HUES6 (cell line): ENCODE data around the gene OXSR1.

ENCODE experiments used
- H3K27ac ChIP-seq: 2 replicates; pipeline ENCODE4 v1.7.0; 2013; ENCODE audit warnings: low read depth, mild to moderate bottlenecking, low read length, inconsistent platforms
- H3K27me3 ChIP-seq: 2 replicates; pipeline ENCODE4 v1.6.1; 2013; ENCODE audit warnings: low read length; ENCODE audit not compliant: control insufficient read depth, insufficient read depth
- H3K36me3 ChIP-seq: 2 replicates; pipeline ENCODE4 v1.6.1; 2013; ENCODE audit warnings: low read length; ENCODE audit not compliant: control insufficient read depth, insufficient read depth
- H3K4me1 ChIP-seq: 2 replicates; pipeline ENCODE4 v1.6.1; 2013; ENCODE audit warnings: low read length; ENCODE audit not compliant: control insufficient read depth, insufficient read depth
- H3K4me3 ChIP-seq: 2 replicates; pipeline ENCODE4 v1.5.1; 2013; ENCODE audit warnings: low read depth, low read length
- H3K9ac ChIP-seq: one replicate; pipeline ENCODE4 v1.6.1; 2013; ENCODE audit warnings: mild to moderate bottlenecking, low read length
- H3K9me3 ChIP-seq: 2 replicates; pipeline ENCODE4 v1.6.1; 2013; ENCODE audit warnings: low read depth, low read length; ENCODE audit not compliant: control insufficient read depth, insufficient read depth

The OXSR1 gene

GRCh38 chr3:38149708-38150107, 15.6 kb upstream of the OXSR1 start:
- Histone ChIP-seq H3K4me3 (no peak overlapping the region), H3K27ac (no peak overlapping the region), H3K27me3 (no peaks in the 10 kb centered on the region), H3K36me3 (no peaks in the 10 kb centered on the region), H3K9me3 (0 out of 2 replicates have a peak, but pooled peaks cover 4% of the 10 kb centered on the region), H3K4me1 (no peaks in the 10 kb centered on the region), H3K9ac (no peak overlapping the region)

- Histone ChIP-seq H3K4me3 (no peak overlapping the region), H3K27ac (no peak overlapping the region)
Measured at GRCh38 chr3:38150780-38151528, 14.4 kb upstream of the OXSR1 start.

GRCh38 chr3:38151667-38152265, 13.6 kb upstream of the OXSR1 start:
- no peaks in the 10 kb centered on the region for H3K36me3 ChIP-seq
- H3K4me3 ChIP-seq = no peak overlapping the region
- no peak overlapping the region for H3K9ac ChIP-seq
- H3K27ac ChIP-seq = no peak overlapping the region
- H3K4me1 ChIP-seq = 0 out of 2 replicates have a peak, but pooled peaks cover 2% of the 10 kb centered on the region
- H3K27me3 ChIP-seq = no peaks in the 10 kb centered on the region
- no peaks in the 10 kb centered on the region for H3K9me3 ChIP-seq

More at GRCh38 chr3:38150780-38151528, 14.4 kb upstream of the OXSR1 start:
- Histone ChIP-seq H3K4me1 (0 out of 2 replicates have a peak, but pooled peaks cover 2% of the 10 kb centered on the region), H3K27me3 (no peaks in the 10 kb centered on the region), H3K9ac (no peak overlapping the region), H3K36me3 (no peaks in the 10 kb centered on the region), H3K9me3 (0 out of 2 replicates have a peak, but pooled peaks cover 4% of the 10 kb centered on the region)

GRCh38 chr3:38152609-38153008, 12.7 kb upstream of the OXSR1 start:
- 0 out of 2 replicates have a peak, but pooled peaks cover 2% of the 10 kb centered on the region for H3K4me1 ChIP-seq
- no peaks in the 10 kb centered on the region for H3K27me3 ChIP-seq
- H3K4me3 ChIP-seq = no peak overlapping the region
- H3K27ac ChIP-seq = no peak overlapping the region
- no peak overlapping the region for H3K9ac ChIP-seq
- H3K9me3 ChIP-seq = no peaks in the 10 kb centered on the region
- no peaks in the 10 kb centered on the region for H3K36me3 ChIP-seq

DNA sequence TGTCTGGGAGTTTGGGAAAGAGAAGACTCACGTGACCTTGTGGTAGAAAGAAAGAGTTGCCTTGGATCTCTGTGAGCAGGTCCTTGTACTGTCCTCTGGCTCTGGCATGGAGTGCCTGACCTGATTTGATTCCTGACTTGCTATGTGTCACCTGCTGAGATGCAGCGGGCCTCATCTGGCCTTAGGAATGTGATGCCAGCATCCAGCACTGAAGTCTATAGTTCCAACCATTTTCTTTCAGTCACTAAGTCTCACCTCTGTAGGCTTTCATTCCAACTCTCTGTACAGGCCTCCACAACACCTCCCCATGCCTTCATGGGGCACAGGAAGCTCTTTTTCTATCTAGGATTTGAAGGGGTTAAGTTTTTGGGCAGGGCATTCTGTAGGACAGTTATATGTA, 12.1 kb upstream of the OXSR1 start:
- H3K4me3 ChIP-seq = no peak overlapping the region
- H3K9ac ChIP-seq = no peak overlapping the region
- no peaks in the 10 kb centered on the region for H3K27me3 ChIP-seq
- no peaks in the 10 kb centered on the region for H3K9me3 ChIP-seq
- 0 out of 2 replicates have a peak, but pooled peaks cover 2% of the 10 kb centered on the region for H3K4me1 ChIP-seq
- H3K36me3 ChIP-seq = no peaks in the 10 kb centered on the region
- no peak overlapping the region for H3K27ac ChIP-seq

- Histone ChIP-seq H3K27me3 (no peaks in the 10 kb centered on the region), H3K27ac (no peak overlapping the region), H3K9me3 (no peaks in the 10 kb centered on the region), H3K36me3 (no peaks in the 10 kb centered on the region), H3K9ac (no peak overlapping the region), H3K4me3 (no peak overlapping the region), H3K4me1 (0 out of 2 replicates have a peak, but pooled peaks cover 2% of the 10 kb centered on the region)
Measured at GRCh38 chr3:38154033-38154494, 11.3 kb upstream of the OXSR1 start.

DNA sequence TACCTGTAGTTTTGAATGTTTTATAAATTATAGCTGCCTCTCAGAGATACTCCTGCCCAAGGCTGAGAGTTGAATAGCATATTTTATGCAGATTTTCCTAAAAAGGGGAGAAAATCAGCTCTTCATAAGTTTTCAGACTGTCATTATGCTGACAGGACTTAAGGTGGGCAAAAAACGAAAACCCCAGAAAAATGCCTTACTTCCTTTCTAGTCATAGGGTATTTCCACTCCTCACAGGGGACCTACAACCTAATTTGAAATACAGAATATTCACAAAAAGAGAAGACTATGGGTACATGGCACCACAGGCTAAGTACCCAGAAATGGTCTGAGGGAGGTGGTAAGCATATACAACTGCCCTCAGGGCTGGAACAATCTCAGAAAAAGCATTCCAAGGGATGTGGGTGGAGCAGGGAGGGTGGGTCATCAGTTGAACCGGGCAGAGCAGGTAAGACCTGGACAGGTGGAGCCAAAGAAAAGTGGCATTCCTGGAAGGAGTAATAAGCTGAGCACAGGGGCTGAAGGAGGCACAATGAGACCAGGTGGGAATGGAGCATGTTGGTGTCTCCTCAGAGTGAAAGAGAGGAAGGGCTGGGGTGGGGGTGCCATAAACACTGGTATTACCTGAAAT, 10.6 kb upstream of the OXSR1 start:
- H3K4me3 ChIP-seq = no peak overlapping the region
- H3K4me1 ChIP-seq = 0 out of 2 replicates have a peak, but pooled peaks cover 2% of the 10 kb centered on the region
- H3K27me3 ChIP-seq = no peaks in the 10 kb centered on the region
- no peaks in the 10 kb centered on the region for H3K36me3 ChIP-seq
- H3K9ac ChIP-seq = no peak overlapping the region
- no peak overlapping the region for H3K27ac ChIP-seq
- no peaks in the 10 kb centered on the region for H3K9me3 ChIP-seq

- Histone ChIP-seq H3K9me3 (no peaks in the 10 kb centered on the region), H3K27me3 (no peaks in the 10 kb centered on the region), H3K27ac (no peak overlapping the region), H3K9ac (no peak overlapping the region), H3K36me3 (no peaks in the 10 kb centered on the region), H3K4me3 (no peak overlapping the region), H3K4me1 (0 out of 2 replicates have a peak, but pooled peaks cover 2% of the 10 kb centered on the region)
Measured at GRCh38 chr3:38155825-38156224, 9.5 kb upstream of the OXSR1 start.

- H3K9ac ChIP-seq = no peak overlapping the region
- H3K27ac ChIP-seq = no peak overlapping the region
- no peak overlapping the region for H3K4me3 ChIP-seq
- H3K4me1 ChIP-seq = 0 out of 2 replicates have a peak, but pooled peaks cover 2% of the 10 kb centered on the region
- no peaks in the 10 kb centered on the region for H3K36me3 ChIP-seq
- H3K27me3 ChIP-seq = no peaks in the 10 kb centered on the region
- no peaks in the 10 kb centered on the region for H3K9me3 ChIP-seq
Measured at GRCh38 chr3:38157117-38157516, 8.2 kb upstream of the OXSR1 start.

DNA sequence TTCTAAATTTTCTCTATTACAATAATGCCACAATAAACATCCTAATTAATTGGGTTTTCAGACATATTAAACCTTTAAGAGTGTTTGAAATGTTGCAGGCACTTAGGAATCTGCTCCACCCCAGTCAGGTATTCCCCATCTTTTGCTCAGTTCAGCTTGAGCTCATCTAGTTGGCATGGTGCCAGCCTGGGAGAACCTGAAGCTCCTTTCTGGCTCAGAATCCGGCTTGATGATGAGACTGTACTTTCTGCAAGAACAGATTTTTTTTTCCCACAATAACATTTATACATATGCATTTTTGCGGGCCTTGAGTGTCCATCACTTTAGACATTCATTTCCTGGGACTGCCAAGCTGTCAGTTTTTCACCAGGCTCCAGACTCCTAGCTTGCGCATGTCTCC, 7.7 kb upstream of the OXSR1 start:
- H3K9me3 ChIP-seq = no peaks in the 10 kb centered on the region
- H3K36me3 ChIP-seq = no peaks in the 10 kb centered on the region
- 0 out of 2 replicates have a peak, but pooled peaks cover 2% of the 10 kb centered on the region for H3K4me1 ChIP-seq
- no peak overlapping the region for H3K4me3 ChIP-seq
- no peak overlapping the region for H3K9ac ChIP-seq
- H3K27ac ChIP-seq = no peak overlapping the region
- H3K27me3 ChIP-seq = no peaks in the 10 kb centered on the region

DNA sequence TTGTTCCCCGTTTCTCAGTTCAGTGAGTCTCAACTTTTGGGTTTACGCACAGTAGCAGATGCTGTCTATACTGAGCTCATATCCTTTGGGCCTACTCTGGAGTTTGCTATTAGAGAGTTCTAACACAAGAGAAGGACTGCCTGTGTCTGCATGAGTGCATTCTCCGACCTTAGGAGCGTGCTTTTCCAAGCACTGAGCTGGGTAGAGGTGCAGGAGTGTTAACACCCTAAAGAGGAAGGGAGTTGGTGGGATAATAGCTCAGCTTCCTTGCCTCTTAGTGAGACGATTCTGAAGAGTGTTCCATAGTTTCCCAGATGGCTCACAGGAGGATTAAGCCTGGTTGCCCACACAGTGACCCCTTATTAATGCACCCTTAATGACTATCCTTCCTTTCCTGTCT, 6.9 kb upstream of the OXSR1 start:
- H3K36me3 ChIP-seq = no peaks in the 10 kb centered on the region
- H3K9ac ChIP-seq = no peak overlapping the region
- no peaks in the 10 kb centered on the region for H3K27me3 ChIP-seq
- no peak overlapping the region for H3K4me3 ChIP-seq
- H3K4me1 ChIP-seq = 0 out of 2 replicates have a peak, but pooled peaks cover 2% of the 10 kb centered on the region
- H3K27ac ChIP-seq = no peak overlapping the region
- no peaks in the 10 kb centered on the region for H3K9me3 ChIP-seq
